ENCODE data around the gene ME3.

Gene ME3

DNA sequence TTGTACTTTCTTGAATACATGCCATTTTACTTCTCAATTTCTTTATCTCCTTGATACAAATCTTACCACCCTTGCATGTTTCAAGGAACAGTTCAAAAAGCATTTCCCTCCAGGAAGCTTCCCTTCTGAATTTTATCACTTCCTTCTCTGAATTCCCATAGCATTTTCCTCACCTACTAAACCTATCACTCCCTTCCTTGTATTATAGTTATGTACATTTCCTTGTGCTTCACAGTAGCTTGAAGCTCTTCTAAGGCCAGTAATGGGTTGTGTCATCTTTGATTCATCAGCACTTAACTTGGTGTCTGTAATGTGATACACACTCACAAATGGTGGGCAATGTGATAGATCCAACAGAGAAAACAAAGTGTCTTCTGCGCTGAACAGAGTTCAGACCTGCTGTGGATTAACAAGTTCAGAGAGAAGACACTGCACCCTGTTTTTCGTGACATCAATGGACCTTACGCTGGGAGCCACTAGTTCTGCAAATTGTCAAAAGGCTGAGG is 170.2 kb downstream of the ME3 start:
- TF ChIP-seq, protein P1, sequence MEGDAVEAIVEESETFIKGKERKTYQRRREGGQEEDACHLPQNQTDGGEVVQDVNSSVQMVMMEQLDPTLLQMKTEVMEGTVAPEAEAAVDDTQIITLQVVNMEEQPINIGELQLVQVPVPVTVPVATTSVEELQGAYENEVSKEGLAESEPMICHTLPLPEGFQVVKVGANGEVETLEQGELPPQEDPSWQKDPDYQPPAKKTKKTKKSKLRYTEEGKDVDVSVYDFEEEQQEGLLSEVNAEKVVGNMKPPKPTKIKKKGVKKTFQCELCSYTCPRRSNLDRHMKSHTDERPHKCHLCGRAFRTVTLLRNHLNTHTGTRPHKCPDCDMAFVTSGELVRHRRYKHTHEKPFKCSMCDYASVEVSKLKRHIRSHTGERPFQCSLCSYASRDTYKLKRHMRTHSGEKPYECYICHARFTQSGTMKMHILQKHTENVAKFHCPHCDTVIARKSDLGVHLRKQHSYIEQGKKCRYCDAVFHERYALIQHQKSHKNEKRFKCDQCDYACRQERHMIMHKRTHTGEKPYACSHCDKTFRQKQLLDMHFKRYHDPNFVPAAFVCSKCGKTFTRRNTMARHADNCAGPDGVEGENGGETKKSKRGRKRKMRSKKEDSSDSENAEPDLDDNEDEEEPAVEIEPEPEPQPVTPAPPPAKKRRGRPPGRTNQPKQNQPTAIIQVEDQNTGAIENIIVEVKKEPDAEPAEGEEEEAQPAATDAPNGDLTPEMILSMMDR (IDR thresholded peaks at IDR 0.05; ENCODE audit: insufficient read depth, low read length): no peak
- no peak for TF ChIP-seq POLR2AphosphoS5 (IDR thresholded peaks at IDR 0.05; ENCODE audit: low read depth)
- TF ChIP-seq GABPA (IDR thresholded peaks at IDR 0.05; ENCODE audit: low read depth): no peak
- no peak overlapping the region for H3K27ac ChIP-seq (replicated peaks)
- no peaks in the 10 kb centered on the region for H3K27me3 ChIP-seq (ENCODE audit: insufficient read depth, poor library complexity, severe bottlenecking)
- no peak overlapping the region for H3K4me3 ChIP-seq (replicated peaks; ENCODE audit: insufficient read depth, low read length)
- DNase-seq (ENCODE audit: low read depth in 1 of 2, low spot score in 1 of 2): no peak

DNA sequence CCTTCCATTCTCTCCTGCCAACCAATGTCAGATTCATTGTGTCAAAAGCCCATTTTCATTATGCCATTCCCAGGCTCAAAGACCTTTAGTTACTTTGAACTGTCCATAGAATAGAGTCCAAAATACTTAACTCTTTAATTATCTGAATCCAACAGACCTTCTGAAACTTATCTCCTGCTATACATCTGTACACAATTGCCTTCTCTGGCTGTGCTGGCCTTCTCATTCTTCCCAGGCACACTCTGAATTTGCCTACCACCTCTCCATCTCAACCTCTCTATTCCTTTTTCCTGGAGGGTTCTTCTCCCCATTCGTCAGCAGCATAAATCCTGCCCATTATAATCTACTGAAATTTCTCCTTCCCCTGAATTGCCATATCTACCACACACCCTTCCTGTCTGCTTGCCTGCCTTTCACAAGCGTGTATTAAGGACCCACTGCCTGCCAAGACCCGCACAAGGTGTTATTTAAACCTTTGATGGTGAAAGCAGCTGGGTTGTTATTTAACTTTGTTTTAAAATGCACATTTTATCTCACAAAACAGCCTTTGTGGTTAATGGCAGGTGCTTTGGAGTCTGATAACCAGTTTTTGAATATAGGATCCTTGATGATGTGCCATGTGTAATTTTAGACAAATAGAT is 171.8 kb downstream of the ME3 start:
- Histone ChIP-seq H3K27me3 (ENCODE audit: insufficient read depth, poor library complexity, severe bottlenecking) (no peaks in the 10 kb centered on the region), H3K4me3 (replicated peaks; ENCODE audit: insufficient read depth, low read length) (no peak overlapping the region), H3K27ac (replicated peaks) (no peak overlapping the region)
- DNase-seq (ENCODE audit: low read depth in 1 of 2, low spot score in 1 of 2): no peak
- TF ChIP-seq, protein P1 (IDR thresholded peaks at IDR 0.05; ENCODE audit: insufficient read depth, low read length): no peak
- TF ChIP-seq POLR2AphosphoS5 (IDR thresholded peaks at IDR 0.05; ENCODE audit: low read depth): no peak

DNA sequence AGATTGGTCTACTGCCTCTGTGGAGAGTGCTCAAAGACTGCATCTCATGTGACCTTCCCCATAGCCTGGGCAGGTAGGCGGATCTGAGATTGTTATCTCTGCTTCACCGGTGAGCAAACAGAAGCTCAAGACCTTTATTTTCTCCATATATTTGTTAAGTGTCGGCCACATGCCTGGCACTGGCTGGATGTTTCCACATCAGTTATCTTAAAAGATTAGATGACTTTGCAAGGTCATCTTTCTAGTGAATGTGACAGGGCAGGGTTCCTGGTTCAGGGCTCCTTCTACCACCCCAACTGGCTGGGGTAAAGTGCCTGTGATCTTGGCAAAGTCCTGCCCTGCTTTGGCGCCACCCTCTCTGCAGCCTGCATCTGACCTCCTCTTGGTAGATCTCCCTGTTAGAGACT is 172.7 kb downstream of the ME3 start:
- no peak overlapping the region for H3K4me3 ChIP-seq (replicated peaks; ENCODE audit: insufficient read depth, low read length)
- DNase-seq (ENCODE audit: low read depth in 1 of 2, low spot score in 1 of 2): no peak
- no peak overlapping the region for H3K27ac ChIP-seq (replicated peaks)

DNA sequence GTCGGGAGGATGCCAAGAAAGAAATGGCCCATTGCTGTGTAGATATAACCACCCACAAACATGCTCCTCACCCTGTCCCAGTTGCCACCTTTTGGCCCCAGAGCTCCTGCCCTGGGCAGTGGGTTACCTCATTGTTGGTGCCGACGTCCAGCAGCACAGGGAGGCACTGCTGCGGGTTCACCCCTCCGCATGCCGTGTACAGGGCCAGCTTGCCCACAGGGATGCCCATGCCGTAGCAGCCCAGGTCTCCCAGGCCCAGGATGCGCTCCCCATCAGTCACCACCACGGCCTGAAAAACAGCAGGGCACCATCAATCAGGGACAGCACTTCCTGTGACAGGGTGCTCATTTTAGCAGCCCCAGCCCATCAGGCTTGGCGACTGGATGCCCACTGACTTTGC is 174.6 kb downstream of the ME3 start:
- Histone ChIP-seq H3K27ac (replicated peaks) (no peak overlapping the region), H3K4me3 (replicated peaks; ENCODE audit: insufficient read depth, low read length) (no peak overlapping the region), H3K27me3 (ENCODE audit: insufficient read depth, poor library complexity, severe bottlenecking) (no peaks in the 10 kb centered on the region)
- TF ChIP-seq POLR2AphosphoS5 (IDR thresholded peaks at IDR 0.05; ENCODE audit: low read depth) (no peak), SPI1 (IDR thresholded peaks at IDR 0.05; ENCODE audit: borderline replicate concordance, low read depth) (no peak), GABPA (IDR thresholded peaks at IDR 0.05; ENCODE audit: low read depth) (no peak)
- TF ChIP-seq, protein P2, sequence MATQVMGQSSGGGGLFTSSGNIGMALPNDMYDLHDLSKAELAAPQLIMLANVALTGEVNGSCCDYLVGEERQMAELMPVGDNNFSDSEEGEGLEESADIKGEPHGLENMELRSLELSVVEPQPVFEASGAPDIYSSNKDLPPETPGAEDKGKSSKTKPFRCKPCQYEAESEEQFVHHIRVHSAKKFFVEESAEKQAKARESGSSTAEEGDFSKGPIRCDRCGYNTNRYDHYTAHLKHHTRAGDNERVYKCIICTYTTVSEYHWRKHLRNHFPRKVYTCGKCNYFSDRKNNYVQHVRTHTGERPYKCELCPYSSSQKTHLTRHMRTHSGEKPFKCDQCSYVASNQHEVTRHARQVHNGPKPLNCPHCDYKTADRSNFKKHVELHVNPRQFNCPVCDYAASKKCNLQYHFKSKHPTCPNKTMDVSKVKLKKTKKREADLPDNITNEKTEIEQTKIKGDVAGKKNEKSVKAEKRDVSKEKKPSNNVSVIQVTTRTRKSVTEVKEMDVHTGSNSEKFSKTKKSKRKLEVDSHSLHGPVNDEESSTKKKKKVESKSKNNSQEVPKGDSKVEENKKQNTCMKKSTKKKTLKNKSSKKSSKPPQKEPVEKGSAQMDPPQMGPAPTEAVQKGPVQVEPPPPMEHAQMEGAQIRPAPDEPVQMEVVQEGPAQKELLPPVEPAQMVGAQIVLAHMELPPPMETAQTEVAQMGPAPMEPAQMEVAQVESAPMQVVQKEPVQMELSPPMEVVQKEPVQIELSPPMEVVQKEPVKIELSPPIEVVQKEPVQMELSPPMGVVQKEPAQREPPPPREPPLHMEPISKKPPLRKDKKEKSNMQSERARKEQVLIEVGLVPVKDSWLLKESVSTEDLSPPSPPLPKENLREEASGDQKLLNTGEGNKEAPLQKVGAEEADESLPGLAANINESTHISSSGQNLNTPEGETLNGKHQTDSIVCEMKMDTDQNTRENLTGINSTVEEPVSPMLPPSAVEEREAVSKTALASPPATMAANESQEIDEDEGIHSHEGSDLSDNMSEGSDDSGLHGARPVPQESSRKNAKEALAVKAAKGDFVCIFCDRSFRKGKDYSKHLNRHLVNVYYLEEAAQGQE (IDR thresholded peaks at IDR 0.05; ENCODE audit: insufficient replicate concordance, low read depth): no peak
- TF ChIP-seq, protein P1 (IDR thresholded peaks at IDR 0.05; ENCODE audit: insufficient read depth, low read length): no peak
- DNase-seq (ENCODE audit: low read depth in 1 of 2, low spot score in 1 of 2): no peak

More for the DNA sequence above, 172.7 kb downstream of the ME3 start:
- TF ChIP-seq, protein P2 (IDR thresholded peaks at IDR 0.05; ENCODE audit: insufficient replicate concordance, low read depth): no peak
- TF ChIP-seq SPI1 (IDR thresholded peaks at IDR 0.05; ENCODE audit: borderline replicate concordance, low read depth) (no peak), POLR2AphosphoS5 (IDR thresholded peaks at IDR 0.05; ENCODE audit: low read depth) (no peak), GABPA (IDR thresholded peaks at IDR 0.05; ENCODE audit: low read depth) (no peak)
- TF ChIP-seq, protein P1 (IDR thresholded peaks at IDR 0.05; ENCODE audit: insufficient read depth, low read length): no peak
- H3K27me3 ChIP-seq (ENCODE audit: insufficient read depth, poor library complexity, severe bottlenecking): no peaks in the 10 kb centered on the region

All from HL-60 (cell line).